ENCODE measurements around the gene CAPN13.
A peak's percentile ranks its signal among the peaks of the same experiment; 100 is the strongest.

The CAPN13 gene

GRCh38 chr2:30731706-30732105, 75.5 kb downstream of the CAPN13 start:
- Histone ChIP-seq H2BK120ac (ENCODE audit: low read depth, low read length) (no peak overlapping the region), H2AK5ac (ENCODE audit: low read depth, low read length) (no peak overlapping the region), H3K27me3 (ENCODE audit: control insufficient read depth in 3 of 3, insufficient read depth in 3 of 3, low read depth in 1 of 3, low read length in 3 of 3) (no peaks in the 10 kb centered on the region), H3K9me3 (replicated peaks in 1 of 2; ENCODE audit: control insufficient read depth in 2 of 2, insufficient read depth in 1 of 2, low read depth in 1 of 2, low read length in 2 of 2) (peaks cover 0 to under 1% of the 10 kb centered on the region in 2 donors), H3K36me3 (replicated peaks in 1 of 2; ENCODE audit: control insufficient read depth in 2 of 2, insufficient read depth in 2 of 2, low read length in 2 of 2) (no peaks in the 10 kb centered on the region), H3K27ac (replicated peaks; ENCODE audit: low read length) (no peak overlapping the region), H3K14ac (ENCODE audit: low read length) (no peak overlapping the region), H3K23ac (ENCODE audit: low read depth, low read length, poor library complexity) (no peak overlapping the region), H4K91ac (ENCODE audit: low read depth, low read length, poor library complexity) (no peak overlapping the region), H4K8ac (ENCODE audit: low read depth, low read length) (no peak overlapping the region), H2BK15ac (ENCODE audit: low read length) (no peak overlapping the region), H3K9ac (ENCODE audit: low read depth, low read length, poor library complexity) (no peak overlapping the region), H3K4ac (ENCODE audit: low read length) (no peak overlapping the region), H3K4me2 (ENCODE audit: insufficient read depth, low read length, poor library complexity, severe bottlenecking) (no peak overlapping the region), H2BK12ac (ENCODE audit: low read length) (no peak overlapping the region), H3K79me1 (ENCODE audit: low read depth, low read length) (no peaks in the 10 kb centered on the region), H3K4me1 (ENCODE audit: control insufficient read depth in 2 of 2, insufficient read depth in 1 of 2, low read depth in 1 of 2, low read length in 2 of 2) (peaks cover 0 to 2% of the 10 kb centered on the region in 2 donors), H3K18ac (ENCODE audit: low read length) (peak overlapping the region; percentile 67), H2BK5ac (ENCODE audit: low read length) (no peak overlapping the region), H3K4me3 (ENCODE audit: low read length in 2 of 2) (no peak overlapping the region), H2AFZ (ENCODE audit: low read length) (no peak overlapping the region)
- DNase-seq (ENCODE audit: low spot score): no peak
- WGBS, 2 donors (ENCODE audit: extremely low coverage in 2 of 2, insufficient read length in 2 of 2, insufficient replicate concordance in 1 of 2): no CpG with 5 or more reads among the region's 6 CpGs

GRCh38 chr2:30730736-30731647, 76.3 kb downstream of the CAPN13 start:
- H3K27me3 ChIP-seq (ENCODE audit: control insufficient read depth in 3 of 3, insufficient read depth in 3 of 3, low read depth in 1 of 3, low read length in 3 of 3): no peaks in the 10 kb centered on the region
- no CpG with 5 or more reads among the region's 16 CpGs for WGBS, 2 donors (ENCODE audit: extremely low coverage in 2 of 2, insufficient read length in 2 of 2, insufficient replicate concordance in 1 of 2)

GRCh38 chr2:30729031-30729430, 78.2 kb downstream of the CAPN13 start:
- Histone ChIP-seq H2BK15ac (ENCODE audit: low read length) (no peak overlapping the region), H3K36me3 (replicated peaks in 1 of 2; ENCODE audit: control insufficient read depth in 2 of 2, insufficient read depth in 2 of 2, low read length in 2 of 2) (no peaks in the 10 kb centered on the region), H2AK5ac (ENCODE audit: low read depth, low read length) (no peak overlapping the region), H3K9me3 (replicated peaks in 1 of 2; ENCODE audit: control insufficient read depth in 2 of 2, insufficient read depth in 1 of 2, low read depth in 1 of 2, low read length in 2 of 2) (no peaks in the 10 kb centered on the region), H3K4me2 (ENCODE audit: insufficient read depth, low read length, poor library complexity, severe bottlenecking) (no peak overlapping the region), H3K14ac (ENCODE audit: low read length) (no peak overlapping the region), H4K8ac (ENCODE audit: low read depth, low read length) (no peak overlapping the region), H3K18ac (ENCODE audit: low read length) (no peak overlapping the region), H3K4ac (ENCODE audit: low read length) (no peak overlapping the region), H2BK120ac (ENCODE audit: low read depth, low read length) (no peak overlapping the region), H3K27me3 (ENCODE audit: control insufficient read depth in 3 of 3, insufficient read depth in 3 of 3, low read depth in 1 of 3, low read length in 3 of 3) (no peaks in the 10 kb centered on the region), H3K9ac (ENCODE audit: low read depth, low read length, poor library complexity) (no peak overlapping the region), H3K23ac (ENCODE audit: low read depth, low read length, poor library complexity) (no peak overlapping the region), H2BK5ac (ENCODE audit: low read length) (no peak overlapping the region), H4K91ac (ENCODE audit: low read depth, low read length, poor library complexity) (no peak overlapping the region), H2BK12ac (ENCODE audit: low read length) (no peak overlapping the region), H3K79me1 (ENCODE audit: low read depth, low read length) (no peaks in the 10 kb centered on the region), H3K4me3 (ENCODE audit: low read length in 2 of 2) (no peak overlapping the region), H3K27ac (replicated peaks; ENCODE audit: low read length) (no peak overlapping the region), H3K4me1 (ENCODE audit: control insufficient read depth in 2 of 2, insufficient read depth in 1 of 2, low read depth in 1 of 2, low read length in 2 of 2) (no peaks in the 10 kb centered on the region), H2AFZ (ENCODE audit: low read length) (no peak overlapping the region)
- no peak for DNase-seq (ENCODE audit: low spot score)
- WGBS, 2 donors (ENCODE audit: extremely low coverage in 2 of 2, insufficient read length in 2 of 2, insufficient replicate concordance in 1 of 2): no CpG with 5 or more reads among the region's 5 CpGs

More at GRCh38 chr2:30730736-30731647, 76.3 kb downstream of the CAPN13 start:
- Histone ChIP-seq H3K36me3 (replicated peaks in 1 of 2; ENCODE audit: control insufficient read depth in 2 of 2, insufficient read depth in 2 of 2, low read length in 2 of 2) (no peaks in the 10 kb centered on the region), H3K4me2 (ENCODE audit: insufficient read depth, low read length, poor library complexity, severe bottlenecking) (no peak overlapping the region), H2AK5ac (ENCODE audit: low read depth, low read length) (no peak overlapping the region), H2BK120ac (ENCODE audit: low read depth, low read length) (no peak overlapping the region), H3K4ac (ENCODE audit: low read length) (no peak overlapping the region), H2BK15ac (ENCODE audit: low read length) (no peak overlapping the region), H3K79me1 (ENCODE audit: low read depth, low read length) (no peaks in the 10 kb centered on the region), H4K8ac (ENCODE audit: low read depth, low read length) (no peak overlapping the region), H3K23ac (ENCODE audit: low read depth, low read length, poor library complexity) (no peak overlapping the region), H2BK5ac (ENCODE audit: low read length) (no peak overlapping the region), H2BK12ac (ENCODE audit: low read length) (no peak overlapping the region), H3K4me3 (ENCODE audit: low read length in 2 of 2) (no peak overlapping the region), H4K91ac (ENCODE audit: low read depth, low read length, poor library complexity) (no peak overlapping the region), H3K14ac (ENCODE audit: low read length) (no peak overlapping the region), H3K9me3 (replicated peaks in 1 of 2; ENCODE audit: control insufficient read depth in 2 of 2, insufficient read depth in 1 of 2, low read depth in 1 of 2, low read length in 2 of 2) (no peaks in the 10 kb centered on the region), H3K18ac (ENCODE audit: low read length) (peak overlapping the region; percentile 67), H2AFZ (ENCODE audit: low read length) (no peak overlapping the region), H3K4me1 (ENCODE audit: control insufficient read depth in 2 of 2, insufficient read depth in 1 of 2, low read depth in 1 of 2, low read length in 2 of 2) (no peaks in the 10 kb centered on the region), H3K27ac (replicated peaks; ENCODE audit: low read length) (no peak overlapping the region), H3K9ac (ENCODE audit: low read depth, low read length, poor library complexity) (no peak overlapping the region)
- DNase-seq (ENCODE audit: low spot score): no peak

GRCh38 chr2:30722936-30723725, 84.1 kb downstream of the CAPN13 start:
- no peak overlapping the region for H3K4me2 ChIP-seq (ENCODE audit: insufficient read depth, low read length, poor library complexity, severe bottlenecking)
- H4K8ac ChIP-seq (ENCODE audit: low read depth, low read length): no peak overlapping the region
- H3K4ac ChIP-seq (ENCODE audit: low read length): no peak overlapping the region
- peaks cover 0 to 2% (median 0%) of the 10 kb centered on the region in 3 experiments for H3K27me3 ChIP-seq (ENCODE audit: control insufficient read depth in 3 of 3, insufficient read depth in 3 of 3, low read depth in 1 of 3, low read length in 3 of 3)
- H2BK12ac ChIP-seq (ENCODE audit: low read length): no peak overlapping the region
- H3K4me3 ChIP-seq (ENCODE audit: low read length in 2 of 2): no peak overlapping the region
- H3K9ac ChIP-seq (ENCODE audit: low read depth, low read length, poor library complexity): no peak overlapping the region
- H3K4me1 ChIP-seq (ENCODE audit: control insufficient read depth in 2 of 2, insufficient read depth in 1 of 2, low read depth in 1 of 2, low read length in 2 of 2): no peaks in the 10 kb centered on the region
- H3K18ac ChIP-seq (ENCODE audit: low read length): no peak overlapping the region
- no peak overlapping the region for H2AFZ ChIP-seq (ENCODE audit: low read length)
- H2BK15ac ChIP-seq (ENCODE audit: low read length): no peak overlapping the region
- no peaks in the 10 kb centered on the region for H3K79me1 ChIP-seq (ENCODE audit: low read depth, low read length)
- no peaks in the 10 kb centered on the region for H3K9me3 ChIP-seq (replicated peaks in 1 of 2; ENCODE audit: control insufficient read depth in 2 of 2, insufficient read depth in 1 of 2, low read depth in 1 of 2, low read length in 2 of 2)
- no peak overlapping the region for H2BK5ac ChIP-seq (ENCODE audit: low read length)
- H3K23ac ChIP-seq (ENCODE audit: low read depth, low read length, poor library complexity): no peak overlapping the region
- DNase-seq (ENCODE audit: low spot score): no peak
- H3K27ac ChIP-seq (replicated peaks; ENCODE audit: low read length): no peak overlapping the region
- no peak overlapping the region for H3K14ac ChIP-seq (ENCODE audit: low read length)
- H3K36me3 ChIP-seq (replicated peaks in 1 of 2; ENCODE audit: control insufficient read depth in 2 of 2, insufficient read depth in 2 of 2, low read length in 2 of 2): no peaks in the 10 kb centered on the region
- no CpG with 5 or more reads among the region's 4 CpGs for WGBS, 2 donors (ENCODE audit: extremely low coverage in 2 of 2, insufficient read length in 2 of 2, insufficient replicate concordance in 1 of 2)
- H2BK120ac ChIP-seq (ENCODE audit: low read depth, low read length): no peak overlapping the region
- no peak overlapping the region for H4K91ac ChIP-seq (ENCODE audit: low read depth, low read length, poor library complexity)
- no peak overlapping the region for H2AK5ac ChIP-seq (ENCODE audit: low read depth, low read length)
